Measurements from ENCODE around the gene RFESD. TPM values are rescaled to one million over a fixed set of nuclear protein-coding genes. Genes with fewer than 3 reads are reported as not detected.

Gene RFESD
- polyA plus RNA-seq, 3 donors = 0.15 to 1.4 (median 0.24) TPM

DNA sequence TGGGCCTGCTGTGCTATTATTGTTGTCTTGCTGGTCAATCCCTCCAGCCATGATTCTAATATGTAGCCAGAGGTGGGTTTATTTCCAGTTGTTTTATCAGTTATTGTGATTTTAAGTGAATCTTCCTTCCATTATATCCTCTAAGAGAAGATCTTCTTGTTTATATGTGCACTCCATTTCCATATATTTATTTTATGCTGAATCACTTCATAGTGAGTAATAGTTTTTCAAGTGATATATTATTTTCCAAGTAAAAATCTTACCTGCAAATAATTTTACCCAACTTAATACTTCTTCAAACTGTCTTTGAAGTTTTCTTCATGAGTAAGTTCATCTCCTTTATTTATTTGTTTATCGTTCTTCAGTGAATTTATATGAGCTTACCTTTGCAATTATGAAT, 40.2 kb upstream of the RFESD start:
- Histone ChIP-seq H3K27ac (ENCODE audit: low read depth in 1 of 2, low read length in 2 of 2) (no peak overlapping the region), H3K27me3 (ENCODE audit: control insufficient read depth in 2 of 2, insufficient read depth in 2 of 2, low read length in 2 of 2) (no peaks in the 10 kb centered on the region), H2AFZ (ENCODE audit: insufficient read depth, low read depth, low read length, poor library complexity, severe bottlenecking) (no peak overlapping the region), H4K20me1 (ENCODE audit: insufficient read depth, low read length) (no peaks in the 10 kb centered on the region), H3K79me2 (ENCODE audit: insufficient read depth, low read length) (no peaks in the 10 kb centered on the region), H3K9me3 (replicated peaks in 1 of 2; ENCODE audit: control insufficient read depth in 1 of 2, insufficient read depth in 1 of 2, low read length in 2 of 2) (no peaks in the 10 kb centered on the region), H3K4me3 (replicated peaks in 1 of 3; ENCODE audit: low read depth in 2 of 3, low read length in 3 of 3) (no peak overlapping the region), H3K4me1 (ENCODE audit: control insufficient read depth in 1 of 2, insufficient read depth in 2 of 2, low read length in 2 of 2) (no peaks in the 10 kb centered on the region), H3K4me2 (replicated peaks; ENCODE audit: extremely low read depth, low read length, poor library complexity, severe bottlenecking) (no peak overlapping the region), H3K9ac (ENCODE audit: insufficient read depth, low read length, poor library complexity, severe bottlenecking) (no peak overlapping the region), H3K36me3 (replicated peaks in 1 of 2; ENCODE audit: control insufficient read depth in 1 of 2, insufficient read depth in 2 of 2, low read length in 2 of 2) (no peaks in the 10 kb centered on the region)
- no CpG with 5 or more reads among the region's 1 CpG for WGBS (ENCODE audit: insufficient coverage)
- TF ChIP-seq, protein P1, sequence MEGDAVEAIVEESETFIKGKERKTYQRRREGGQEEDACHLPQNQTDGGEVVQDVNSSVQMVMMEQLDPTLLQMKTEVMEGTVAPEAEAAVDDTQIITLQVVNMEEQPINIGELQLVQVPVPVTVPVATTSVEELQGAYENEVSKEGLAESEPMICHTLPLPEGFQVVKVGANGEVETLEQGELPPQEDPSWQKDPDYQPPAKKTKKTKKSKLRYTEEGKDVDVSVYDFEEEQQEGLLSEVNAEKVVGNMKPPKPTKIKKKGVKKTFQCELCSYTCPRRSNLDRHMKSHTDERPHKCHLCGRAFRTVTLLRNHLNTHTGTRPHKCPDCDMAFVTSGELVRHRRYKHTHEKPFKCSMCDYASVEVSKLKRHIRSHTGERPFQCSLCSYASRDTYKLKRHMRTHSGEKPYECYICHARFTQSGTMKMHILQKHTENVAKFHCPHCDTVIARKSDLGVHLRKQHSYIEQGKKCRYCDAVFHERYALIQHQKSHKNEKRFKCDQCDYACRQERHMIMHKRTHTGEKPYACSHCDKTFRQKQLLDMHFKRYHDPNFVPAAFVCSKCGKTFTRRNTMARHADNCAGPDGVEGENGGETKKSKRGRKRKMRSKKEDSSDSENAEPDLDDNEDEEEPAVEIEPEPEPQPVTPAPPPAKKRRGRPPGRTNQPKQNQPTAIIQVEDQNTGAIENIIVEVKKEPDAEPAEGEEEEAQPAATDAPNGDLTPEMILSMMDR (IDR thresholded peaks at IDR 0.05) = no peak
- H3K9me3 Mint-ChIP-seq = peaks cover 0 to 2% (median 0%) of the 10 kb centered on the region in 7 donors
- no peaks in the 10 kb centered on the region for H3K4me1 Mint-ChIP-seq
- H3K4me3 Mint-ChIP-seq = no peak overlapping the region
- no peak overlapping the region for H3K27ac Mint-ChIP-seq
- H3K27me3 Mint-ChIP-seq (ENCODE audit: low read depth in 3 of 3) = peaks cover 0 to 2% (median 0%) of the 10 kb centered on the region in 3 donors
- intact Hi-C loops (cut with micrococcal nuclease) = no loop called here
- no peak for DNase-seq
- H3K36me3 Mint-ChIP-seq = peaks cover 0 to 4% of the 10 kb centered on the region in 2 donors

DNA sequence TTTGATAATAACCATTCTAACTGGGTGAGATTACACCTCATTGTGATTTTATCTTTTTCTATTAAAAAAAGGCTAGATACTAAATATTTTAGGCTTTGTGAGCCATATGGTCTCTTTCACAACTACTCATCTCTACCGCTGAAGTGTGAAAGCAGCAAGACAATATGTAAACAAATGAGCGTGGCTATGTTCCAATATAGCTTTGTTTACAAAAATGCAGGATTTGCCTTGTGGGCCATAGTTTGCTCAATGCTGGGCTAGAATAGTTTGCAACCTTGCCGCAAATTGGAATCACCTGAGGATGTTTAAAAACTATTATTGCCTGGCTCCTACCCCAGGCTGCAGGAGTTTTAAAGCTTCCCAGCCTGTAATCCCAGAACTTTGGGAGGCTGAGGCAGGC, 36.9 kb upstream of the RFESD start:
- no peak for DNase-seq
- H3K36me3 ChIP-seq (replicated peaks in 1 of 2; ENCODE audit: control insufficient read depth in 1 of 2, insufficient read depth in 2 of 2, low read length in 2 of 2) = no peaks in the 10 kb centered on the region
- no peaks in the 10 kb centered on the region for H4K20me1 ChIP-seq (ENCODE audit: insufficient read depth, low read length)
- H3K27me3 ChIP-seq (ENCODE audit: control insufficient read depth in 2 of 2, insufficient read depth in 2 of 2, low read length in 2 of 2) = no peaks in the 10 kb centered on the region
- TF ChIP-seq, protein P1 (IDR thresholded peaks at IDR 0.05) = no peak
- peaks cover 0 to 6% of the 10 kb centered on the region in 2 donors for H3K9me3 ChIP-seq (replicated peaks in 1 of 2; ENCODE audit: control insufficient read depth in 1 of 2, insufficient read depth in 1 of 2, low read length in 2 of 2)
- no peaks in the 10 kb centered on the region for H3K4me1 ChIP-seq (ENCODE audit: control insufficient read depth in 1 of 2, insufficient read depth in 2 of 2, low read length in 2 of 2)
- WGBS (ENCODE audit: insufficient coverage) = 91% methylated on average over 3 of the region's 3 CpGs
- H3K27me3 Mint-ChIP-seq (ENCODE audit: low read depth in 3 of 3) = peaks cover 0 to 4% (median 0%) of the 10 kb centered on the region in 3 donors
- H3K36me3 Mint-ChIP-seq = no peaks in the 10 kb centered on the region
- H3K27ac Mint-ChIP-seq = no peak overlapping the region
- H3K4me3 Mint-ChIP-seq = no peak overlapping the region
- H3K27ac ChIP-seq (ENCODE audit: low read depth in 1 of 2, low read length in 2 of 2) = no peak overlapping the region
- H3K9me3 Mint-ChIP-seq = peaks cover 2 to 14% (median 8%) of the 10 kb centered on the region in 7 donors
- H3K4me2 ChIP-seq (replicated peaks; ENCODE audit: extremely low read depth, low read length, poor library complexity, severe bottlenecking) = no peak overlapping the region
- intact Hi-C loops (cut with micrococcal nuclease) = no loop called here
- no peaks in the 10 kb centered on the region for H3K4me1 Mint-ChIP-seq
- no peak overlapping the region for H3K4me3 ChIP-seq (replicated peaks in 1 of 3; ENCODE audit: low read depth in 2 of 3, low read length in 3 of 3)
- H3K79me2 ChIP-seq (ENCODE audit: insufficient read depth, low read length) = no peaks in the 10 kb centered on the region
- H2AFZ ChIP-seq (ENCODE audit: insufficient read depth, low read depth, low read length, poor library complexity, severe bottlenecking) = no peak overlapping the region
- H3K9ac ChIP-seq (ENCODE audit: insufficient read depth, low read length, poor library complexity, severe bottlenecking) = no peak overlapping the region
